CD4-positive, alpha-beta T cell treated with Interleukin-12 subunit alpha and Interleukin-12 subunit beta, for 1 hour (primary cell): ENCODE measurements around the gene DMXL2.
"Not testable (repeated sequence)": the region's sequence is repeated elsewhere in the genome, so short reads cannot be mapped to it uniquely, and the experiment has no call there.

Experiments
- DNase-seq: peaks from one replicate; pipeline ENCODE4 v3.0.0-alpha.2; 2020

Gene DMXL2

GRCh38 chr15:51568939-51569784, 53.4 kb downstream of the DMXL2 start:
- not testable (repeated sequence) for DNase-seq

GRCh38 chr15:51561271-51561670, 61.3 kb downstream of the DMXL2 start:
- no peak for DNase-seq

- no peak for DNase-seq
These were observed 63.7 kb downstream of the DMXL2 start for GRCh38 chr15:51558876-51559275.

- no peak for DNase-seq
These were observed 64.2 kb downstream of the DMXL2 start for GRCh38 chr15:51558411-51558810.

GRCh38 chr15:51550841-51551240, 71.7 kb downstream of the DMXL2 start:
- no peak for DNase-seq

- no peak for DNase-seq
These were observed 74.9 kb downstream of the DMXL2 start for GRCh38 chr15:51547656-51548055.

- no peak for DNase-seq
These were observed 85.5 kb downstream of the DMXL2 start for GRCh38 chr15:51536965-51537574.

GRCh38 chr15:51533672-51534398, 88.7 kb downstream of the DMXL2 start:
- no peak for DNase-seq

GRCh38 chr15:51526955-51527354, 95.6 kb downstream of the DMXL2 start:
- no peak for DNase-seq

GRCh38 chr15:51524376-51524775, 98.2 kb downstream of the DMXL2 start:
- no peak for DNase-seq

GRCh38 chr15:51516291-51516690, 106.3 kb downstream of the DMXL2 start:
- no peak for DNase-seq

- DNase-seq = no peak
These were observed 117.3 kb downstream of the DMXL2 start for GRCh38 chr15:51505251-51505650.

GRCh38 chr15:51503003-51503402, 119.6 kb downstream of the DMXL2 start:
- DNase-seq = no peak

GRCh38 chr15:51499379-51499976, 123.1 kb downstream of the DMXL2 start:
- peak; percentile 1 for DNase-seq

GRCh38 chr15:51497806-51498205, 124.8 kb downstream of the DMXL2 start:
- no peak for DNase-seq

GRCh38 chr15:51496246-51496645, 126.3 kb downstream of the DMXL2 start:
- DNase-seq = no peak

GRCh38 chr15:51494411-51495314, 127.9 kb downstream of the DMXL2 start:
- DNase-seq = no peak

- DNase-seq = no peak
These were observed 128.7 kb downstream of the DMXL2 start for GRCh38 chr15:51493892-51494291.

- DNase-seq = no peak
These were observed 130.0 kb downstream of the DMXL2 start for GRCh38 chr15:51492528-51492927.

GRCh38 chr15:51491941-51492340, 130.6 kb downstream of the DMXL2 start:
- no peak for DNase-seq

GRCh38 chr15:51484781-51485180, 137.8 kb downstream of the DMXL2 start:
- no peak for DNase-seq

GRCh38 chr15:51483985-51484384, 138.6 kb downstream of the DMXL2 start:
- no peak for DNase-seq
